GM10266 (cell line): ENCODE data around the gene ZDHHC17.
"Not testable (repeated sequence)": the region's sequence is repeated elsewhere in the genome, so short reads cannot be mapped to it uniquely, and the experiment has no call there.

Experiments
- DNase-seq: peaks from one replicate; pipeline ENCODE4 v3.0.0; 2012; ENCODE audit errors: extremely low spot score
- CTCF ChIP-seq: IDR thresholded peaks from 2 replicates; pipeline ENCODE4 v1.5.1; 2012; ENCODE audit warnings: mild to moderate bottlenecking, low read depth; ENCODE audit not compliant: control insufficient read depth, insufficient read depth; ENCODE audit errors: missing control alignments

ZDHHC17 gene

GRCh38 chr12:76720068-76720467 lies 43.8 kb upstream of the ZDHHC17 start:
- no peak for DNase-seq
- no peak for TF ChIP-seq CTCF

GRCh38 chr12:76726626-76727025 lies 37.3 kb upstream of the ZDHHC17 start:
- no peak for TF ChIP-seq CTCF
- no peak for DNase-seq

- not testable (repeated sequence) for DNase-seq
Measured at GRCh38 chr12:76732188-76732587, 31.7 kb upstream of the ZDHHC17 start.

GRCh38 chr12:76737689-76738088 lies 26.2 kb upstream of the ZDHHC17 start:
- DNase-seq = not testable (repeated sequence)

- no peak for DNase-seq
- no peak for TF ChIP-seq CTCF
Measured at GRCh38 chr12:76738824-76739579, 24.9 kb upstream of the ZDHHC17 start.

- TF ChIP-seq CTCF = no peak
- DNase-seq = no peak
Measured at GRCh38 chr12:76739896-76740295, 24.0 kb upstream of the ZDHHC17 start.

- TF ChIP-seq CTCF = no peak
Measured at GRCh38 chr12:76740501-76740900, 23.4 kb upstream of the ZDHHC17 start.

GRCh38 chr12:76745343-76745742 lies 18.6 kb upstream of the ZDHHC17 start:
- DNase-seq = no peak
- no peak for TF ChIP-seq CTCF

More at GRCh38 chr12:76740501-76740900, 23.4 kb upstream of the ZDHHC17 start:
- DNase-seq = no peak

GRCh38 chr12:76746516-76746915 lies 17.4 kb upstream of the ZDHHC17 start:
- DNase-seq = no peak
- TF ChIP-seq CTCF = no peak
